ENCODE results near the gene SKI.

The SKI gene

GRCh38 chr1:2196901-2197638, 31.0 kb upstream of the SKI start:
- H3K27me3 ChIP-seq (ENCODE audit: insufficient read depth, low read length): no peaks in the 10 kb centered on the region
- no peak overlapping the region for H3K4me3 ChIP-seq (ENCODE audit: low read depth, low read length, poor library complexity, severe bottlenecking)
- H3K9me3 ChIP-seq (ENCODE audit: low read length): no peaks in the 10 kb centered on the region
- no peaks in the 10 kb centered on the region for H4K20me1 ChIP-seq (ENCODE audit: insufficient read depth, low read length)
- no peak overlapping the region for H2AFZ ChIP-seq (ENCODE audit: low read length)
- no peak overlapping the region for H3K9ac ChIP-seq (ENCODE audit: low read length)
- no peak for TF ChIP-seq EZH2 (IDR thresholded peaks at IDR 0.05; ENCODE audit: borderline replicate concordance, low read length)
- TF ChIP-seq, protein P1, sequence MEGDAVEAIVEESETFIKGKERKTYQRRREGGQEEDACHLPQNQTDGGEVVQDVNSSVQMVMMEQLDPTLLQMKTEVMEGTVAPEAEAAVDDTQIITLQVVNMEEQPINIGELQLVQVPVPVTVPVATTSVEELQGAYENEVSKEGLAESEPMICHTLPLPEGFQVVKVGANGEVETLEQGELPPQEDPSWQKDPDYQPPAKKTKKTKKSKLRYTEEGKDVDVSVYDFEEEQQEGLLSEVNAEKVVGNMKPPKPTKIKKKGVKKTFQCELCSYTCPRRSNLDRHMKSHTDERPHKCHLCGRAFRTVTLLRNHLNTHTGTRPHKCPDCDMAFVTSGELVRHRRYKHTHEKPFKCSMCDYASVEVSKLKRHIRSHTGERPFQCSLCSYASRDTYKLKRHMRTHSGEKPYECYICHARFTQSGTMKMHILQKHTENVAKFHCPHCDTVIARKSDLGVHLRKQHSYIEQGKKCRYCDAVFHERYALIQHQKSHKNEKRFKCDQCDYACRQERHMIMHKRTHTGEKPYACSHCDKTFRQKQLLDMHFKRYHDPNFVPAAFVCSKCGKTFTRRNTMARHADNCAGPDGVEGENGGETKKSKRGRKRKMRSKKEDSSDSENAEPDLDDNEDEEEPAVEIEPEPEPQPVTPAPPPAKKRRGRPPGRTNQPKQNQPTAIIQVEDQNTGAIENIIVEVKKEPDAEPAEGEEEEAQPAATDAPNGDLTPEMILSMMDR (IDR thresholded peaks at IDR 0.05; ENCODE audit: low read length): no peak
- no peaks in the 10 kb centered on the region for H3K9me2 ChIP-seq (ENCODE audit: low read depth, low read length)
- no peaks in the 10 kb centered on the region for H3K79me2 ChIP-seq (ENCODE audit: insufficient read depth, low read length)
- no peak overlapping the region for H3K4me2 ChIP-seq (ENCODE audit: low read length)
- no peak overlapping the region for H3K27ac ChIP-seq (ENCODE audit: low read depth, low read length, poor library complexity, severe bottlenecking)
- H3F3A ChIP-seq (ENCODE audit: insufficient read depth, low read length): no peaks in the 10 kb centered on the region
- H3K4me1 ChIP-seq (ENCODE audit: insufficient read depth, low read length, severe bottlenecking): peaks cover 13% of the 10 kb centered on the region
- H3K36me3 ChIP-seq (ENCODE audit: insufficient read depth, low read length): no peaks in the 10 kb centered on the region

- no peak overlapping the region for H3K27ac ChIP-seq (ENCODE audit: low read depth, low read length, poor library complexity, severe bottlenecking)
Measured at GRCh38 chr1:2197707-2198165, 30.4 kb upstream of the SKI start.

DNA sequence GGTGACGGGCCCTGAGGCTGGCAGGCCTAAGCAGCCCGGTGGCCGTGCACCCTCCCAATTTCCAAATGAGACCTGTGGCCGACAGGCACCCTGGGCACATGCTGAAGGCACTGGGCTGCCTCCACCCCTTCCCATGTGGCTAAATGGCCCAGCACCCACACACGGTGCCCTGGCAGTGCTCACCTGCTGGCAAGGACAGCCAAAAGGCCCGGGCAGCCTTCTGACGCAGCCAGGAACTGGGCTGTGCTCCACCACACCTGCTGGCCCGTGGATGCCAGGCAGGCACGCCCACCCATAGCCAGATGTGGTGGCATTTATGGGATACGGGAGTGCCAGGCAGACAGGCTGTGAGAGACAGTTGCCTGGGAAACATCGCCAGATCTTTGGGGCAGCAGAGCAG, 29.5 kb upstream of the SKI start:
- Histone ChIP-seq H3K27me3 (ENCODE audit: insufficient read depth, low read length) (no peaks in the 10 kb centered on the region), H4K20me1 (ENCODE audit: insufficient read depth, low read length) (no peaks in the 10 kb centered on the region), H3K4me3 (ENCODE audit: low read depth, low read length, poor library complexity, severe bottlenecking) (no peak overlapping the region), H3K9me3 (ENCODE audit: low read length) (no peaks in the 10 kb centered on the region), H3K27ac (ENCODE audit: low read depth, low read length, poor library complexity, severe bottlenecking) (no peak overlapping the region), H3F3A (ENCODE audit: insufficient read depth, low read length) (no peaks in the 10 kb centered on the region), H3K4me2 (ENCODE audit: low read length) (no peak overlapping the region), H3K36me3 (ENCODE audit: insufficient read depth, low read length) (no peaks in the 10 kb centered on the region), H3K79me2 (ENCODE audit: insufficient read depth, low read length) (no peaks in the 10 kb centered on the region), H3K9me2 (ENCODE audit: low read depth, low read length) (no peaks in the 10 kb centered on the region), H3K9ac (ENCODE audit: low read length) (no peak overlapping the region), H3K4me1 (ENCODE audit: insufficient read depth, low read length, severe bottlenecking) (peaks cover 8% of the 10 kb centered on the region), H2AFZ (ENCODE audit: low read length) (no peak overlapping the region)
- TF ChIP-seq, protein P1 (IDR thresholded peaks at IDR 0.05; ENCODE audit: low read length): no peak
- no peak for TF ChIP-seq EZH2 (IDR thresholded peaks at IDR 0.05; ENCODE audit: borderline replicate concordance, low read length)

More at GRCh38 chr1:2197707-2198165, 30.4 kb upstream of the SKI start:
- Histone ChIP-seq H3K4me1 (ENCODE audit: insufficient read depth, low read length, severe bottlenecking) (peaks cover 13% of the 10 kb centered on the region), H3K9me2 (ENCODE audit: low read depth, low read length) (no peaks in the 10 kb centered on the region), H4K20me1 (ENCODE audit: insufficient read depth, low read length) (no peaks in the 10 kb centered on the region), H3K9ac (ENCODE audit: low read length) (no peak overlapping the region), H3K9me3 (ENCODE audit: low read length) (no peaks in the 10 kb centered on the region), H3K4me2 (ENCODE audit: low read length) (no peak overlapping the region), H3K4me3 (ENCODE audit: low read depth, low read length, poor library complexity, severe bottlenecking) (no peak overlapping the region), H3K79me2 (ENCODE audit: insufficient read depth, low read length) (no peaks in the 10 kb centered on the region), H3K27me3 (ENCODE audit: insufficient read depth, low read length) (no peaks in the 10 kb centered on the region), H3F3A (ENCODE audit: insufficient read depth, low read length) (no peaks in the 10 kb centered on the region), H2AFZ (ENCODE audit: low read length) (no peak overlapping the region), H3K36me3 (ENCODE audit: insufficient read depth, low read length) (no peaks in the 10 kb centered on the region)
- TF ChIP-seq EZH2 (IDR thresholded peaks at IDR 0.05; ENCODE audit: borderline replicate concordance, low read length): no peak
- TF ChIP-seq, protein P1 (IDR thresholded peaks at IDR 0.05; ENCODE audit: low read length): no peak

Measured in OCI-LY1 (cell line).